HepG2 (cell line): ENCODE measurements around the gene TIMM9. TPM values are rescaled to one million over a fixed set of nuclear protein-coding genes. Genes with fewer than 3 reads are reported as not detected.
A peak's percentile ranks its signal among the peaks of the same experiment; 100 is the strongest.

ENCODE experiments used
- AHR ChIP-seq: IDR thresholded peaks from 2 replicates; pipeline ENCODE4 v1.6.1; 2018; ENCODE audit warnings: missing genetic modification reagents, missing compliant biosample characterization
- ARNT2 ChIP-seq: sonication (generic); formaldehyde crosslinking; IDR thresholded peaks from 2 replicates; pipeline ENCODE4 v1.8.0; 2022; ENCODE audit warnings: mild to moderate bottlenecking, low read depth, missing genetic modification reagents, moderate library complexity
- ATM ChIP-seq: fragments of 450-650 bp; IDR thresholded peaks from 2 replicates; pipeline ENCODE4 v1.7.1; 2017; ENCODE audit warnings: mild to moderate bottlenecking, borderline replicate concordance
- BCL3 ChIP-seq: sonication (generic); formaldehyde crosslinking; IDR thresholded peaks from 2 replicates; pipeline ENCODE4 v1.5.1; 2020; ENCODE audit warnings: mild to moderate bottlenecking, missing genetic modification reagents, moderate library complexity
- CREM ChIP-seq, 2 experiments: sonication (generic) in 1 of 2; formaldehyde crosslinking in 1 of 2; IDR thresholded peaks; 2 replicates each; pipeline versions ENCODE4 v1.4.0 to v1.6.1; 2016 to 2020; ENCODE audit warnings: antibody characterized with exemption in 1 of 2, mild to moderate bottlenecking in 1 of 2, missing genetic modification reagents in 1 of 2
- DNMT3B ChIP-seq: conservative IDR thresholded peaks from 2 replicates; pipeline ENCODE4 v1.6.1; 2016; ENCODE audit warnings: missing biosample characterization, control low read depth
- HNRNPUL1 ChIP-seq: fragments of 200-400 bp; formaldehyde crosslinking; IDR thresholded peaks from 2 replicates; pipeline ENCODE4 v1.6.1; 2017; ENCODE audit warnings: low read depth, mild to moderate bottlenecking, low read length, moderate library complexity
- NFAT5 ChIP-seq: sonication (generic); formaldehyde crosslinking; IDR thresholded peaks from 2 replicates; pipeline ENCODE4 v1.4.0; 2020; ENCODE audit warnings: missing genetic modification reagents
- POLR2A ChIP-seq, 2 experiments: IDR thresholded peaks; 2 replicates each; pipeline ENCODE4 v1.6.1; 2011; ENCODE audit warnings: low read depth in 2 of 2, low read length in 2 of 2, mild to moderate bottlenecking in 1 of 2, moderate library complexity in 1 of 2; ENCODE audit not compliant: insufficient read depth in 1 of 2
- RBAK ChIP-seq: sonication (generic); formaldehyde crosslinking; IDR thresholded peaks from 2 replicates; pipeline ENCODE4 v1.5.1; 2020; ENCODE audit warnings: mild to moderate bottlenecking, missing genetic modification reagents
- RNF2 ChIP-seq: fragments of 450-650 bp; conservative IDR thresholded peaks from 2 replicates; pipeline ENCODE4 v1.6.1; 2016; ENCODE audit warnings: low read depth
- TCF12 ChIP-seq, 2 experiments: fragments of 450-650 bp in 1 of 2; sonication (generic) in 1 of 2; formaldehyde crosslinking in 1 of 2; IDR thresholded peaks; 2 replicates each; pipeline versions ENCODE4 v1.6.1 to v1.8.0; 2017 to 2022; ENCODE audit warnings: antibody characterized with exemption in 1 of 2, mild to moderate bottlenecking in 1 of 2, missing genetic modification reagents in 1 of 2, moderate library complexity in 1 of 2
- ZBTB44 ChIP-seq: sonication (generic); formaldehyde crosslinking; IDR thresholded peaks from 2 replicates; pipeline ENCODE4 v1.4.0; 2020; ENCODE audit warnings: missing genetic modification reagents
- ZNF75D ChIP-seq: sonication (generic); formaldehyde crosslinking; IDR thresholded peaks from 2 replicates; pipeline ENCODE4 v1.8.1; 2023; ENCODE audit warnings: missing genetic modification reagents, mild to moderate bottlenecking, borderline replicate concordance
- ZNF781 ChIP-seq: sonication (generic); formaldehyde crosslinking; IDR thresholded peaks from 2 replicates; pipeline ENCODE4 v1.5.1; 2020; ENCODE audit warnings: borderline replicate concordance, mild to moderate bottlenecking, missing genetic modification reagents; ENCODE audit errors: not compliant biosample characterization
- polyA plus RNA-seq, 8 experiments: library from polyadenylated mRNA; depleted of rRNA in 3 of 8; stranded (reverse) in 7 of 8; unstranded in 1 of 8; fragments of >200 nt; fragmentation: Illumina TruSeq in 4 of 8; extraction: Trizol in 4 of 8; gene quantifications; 2 replicates each; pipeline versions ENCODE4 v1.2.1 to v1.2.3, GENCODE V29; 2011 to 2016; ENCODE audit warnings: low read depth in 4 of 8, missing spikeins in 1 of 8, mixed read lengths in 1 of 8; ENCODE audit not compliant: insufficient read depth in 1 of 8
- total RNA-seq, 5 experiments: library from RNA; depleted of rRNA; stranded (reverse); fragments of >200 nt; fragmentation: Illumina TruSeq; extraction: Trizol; gene quantifications; 2 replicates each; pipeline ENCODE4 v1.2.3, GENCODE V29; 2016; ENCODE audit warnings: low read depth in 1 of 5
- TF ChIP-seq, protein P1 (sequence below): sonication (generic); formaldehyde crosslinking; IDR thresholded peaks from 2 replicates; pipeline ENCODE4 v1.4.0; 2020; ENCODE audit warnings: missing genetic modification reagents, low read depth, mild to moderate bottlenecking, borderline replicate concordance
- TF ChIP-seq, protein P2 (sequence below): sonication (generic); formaldehyde crosslinking; conservative IDR thresholded peaks from 2 replicates; pipeline ENCODE4 v1.8.0; 2022; ENCODE audit warnings: low read depth, missing genetic modification reagents

The TIMM9 gene
- total and polyA plus RNA-seq, 2 of the 13 experiments (the other 11 are each of a cell fraction or from before 2014, with no cell fraction given) = 30.5 to 42.5 TPM

DNA sequence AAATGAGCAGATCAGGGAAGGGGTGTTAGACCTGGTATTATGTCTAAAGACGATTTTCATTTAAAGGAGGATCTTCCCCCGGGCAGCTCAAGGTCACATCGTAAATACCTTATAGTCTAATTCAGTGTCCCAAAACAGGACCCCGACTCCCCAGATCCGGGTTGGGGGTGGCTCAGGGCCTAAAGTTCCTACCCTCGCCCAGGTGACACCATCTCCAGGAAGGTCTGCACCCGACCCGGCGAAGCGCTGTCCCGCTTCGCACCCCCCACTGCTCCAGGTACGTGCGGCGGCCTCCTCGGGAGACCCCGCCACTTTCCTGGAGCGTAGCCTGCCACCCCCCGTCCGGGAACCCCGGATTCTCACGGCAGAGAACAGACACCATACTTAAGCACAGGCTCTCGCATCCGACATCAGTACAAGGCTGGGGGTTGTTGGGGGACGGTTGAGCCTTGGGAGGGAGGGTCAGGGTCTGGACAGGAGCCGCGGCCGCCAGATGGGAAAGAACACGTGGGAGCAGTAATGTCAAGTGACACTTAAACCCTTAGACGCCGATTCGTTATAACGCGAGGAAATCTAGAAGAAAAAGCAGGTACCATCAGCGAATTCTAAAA, 556 bp downstream of the TIMM9 start (continued):
- TF ChIP-seq BCL3 (CRISPR knock-in tag) = no peak
- TF ChIP-seq AHR = no peak
- TF ChIP-seq ATM = no peak
- peak in 1 of 2 experiments; percentile 68; a peak in 1 of 4 replicates for TF ChIP-seq POLR2A (IDR thresholded peaks at IDR 0.05; ENCODE audit: insufficient read depth in 1 of 2, low read depth in 2 of 2, low read length in 2 of 2)
- TF ChIP-seq ZNF781 (CRISPR knock-in tag) = no peak
- peak; percentile 69; the same call in 1 of the 2 replicates for TF ChIP-seq RNF2
- TF ChIP-seq CREM (IDR thresholded peaks at IDR 0.05) = no peak
- TF ChIP-seq CREM (CRISPR knock-in tag; IDR thresholded peaks at IDR 0.05) = no peak
- TF ChIP-seq, protein P1, sequence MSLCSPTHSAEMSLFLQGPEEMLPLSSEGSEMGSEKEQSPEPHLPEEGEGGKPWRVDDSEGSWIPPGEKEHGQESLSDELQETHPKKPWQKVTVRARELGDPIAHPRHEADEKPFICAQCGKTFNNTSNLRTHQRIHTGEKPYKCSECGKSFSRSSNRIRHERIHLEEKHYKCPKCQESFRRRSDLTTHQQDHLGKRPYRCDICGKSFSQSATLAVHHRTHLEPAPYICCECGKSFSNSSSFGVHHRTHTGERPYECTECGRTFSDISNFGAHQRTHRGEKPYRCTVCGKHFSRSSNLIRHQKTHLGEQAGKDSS (CRISPR knock-in tag) = peak; percentile 71; the same call in 1 of the 2 replicates
- TF ChIP-seq ZNF75D = no peak
- no peak; the same call in 1 of the 2 replicates for TF ChIP-seq ARNT2
- 0 out of 2 replicates have a peak, but pooled peaks have one; percentile 15 for TF ChIP-seq DNMT3B (CRISPR knock-in tag)
- TF ChIP-seq, protein P2, sequence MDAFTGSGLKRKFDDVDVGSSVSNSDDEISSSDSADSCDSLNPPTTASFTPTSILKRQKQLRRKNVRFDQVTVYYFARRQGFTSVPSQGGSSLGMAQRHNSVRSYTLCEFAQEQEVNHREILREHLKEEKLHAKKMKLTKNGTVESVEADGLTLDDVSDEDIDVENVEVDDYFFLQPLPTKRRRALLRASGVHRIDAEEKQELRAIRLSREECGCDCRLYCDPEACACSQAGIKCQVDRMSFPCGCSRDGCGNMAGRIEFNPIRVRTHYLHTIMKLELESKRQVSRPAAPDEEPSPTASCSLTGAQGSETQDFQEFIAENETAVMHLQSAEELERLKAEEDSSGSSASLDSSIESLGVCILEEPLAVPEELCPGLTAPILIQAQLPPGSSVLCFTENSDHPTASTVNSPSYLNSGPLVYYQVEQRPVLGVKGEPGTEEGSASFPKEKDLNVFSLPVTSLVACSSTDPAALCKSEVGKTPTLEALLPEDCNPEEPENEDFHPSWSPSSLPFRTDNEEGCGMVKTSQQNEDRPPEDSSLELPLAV (CRISPR knock-in tag) = no peak
- TF ChIP-seq NFAT5 = no peak; the same call in 1 of the 2 replicates
- no peak for TF ChIP-seq ZBTB44 (CRISPR knock-in tag)
- no peak for TF ChIP-seq HNRNPUL1
- TF ChIP-seq RBAK (CRISPR knock-in tag) = no peak
- TF ChIP-seq TCF12 (IDR thresholded peaks at IDR 0.05) = no peak
- no peak for TF ChIP-seq TCF12 (CRISPR knock-in tag; IDR thresholded peaks at IDR 0.05)
